T47D (cell line): ENCODE data around the gene METTL3.

Source experiments
- DNase-seq, 2 experiments: peaks; one replicate each; pipeline versions ENCODE4 v3.0.0 to v3.0.0-alpha.2; 2011 to 2012; ENCODE audit warnings: low read depth in 1 of 2, low spot score in 1 of 2
- JUND ChIP-seq: IDR thresholded peaks from 2 replicates; pipeline ENCODE4 v1.6.1; 2012; ENCODE audit warnings: low read depth
- in situ Hi-C: cut with HindIII; loops from 2 replicates; pipeline ENCODE4 v1.10.0; 2016; ENCODE audit warnings: low sequenced_read_pairs, low pct_unique_long_range_greater_than_20kb

The METTL3 gene

GRCh38 chr14:21496453-21496852, 14.7 kb downstream of the METTL3 start:
- in situ Hi-C loops = no loop called here
- no peak for DNase-seq
- no peak for TF ChIP-seq JUND

DNA sequence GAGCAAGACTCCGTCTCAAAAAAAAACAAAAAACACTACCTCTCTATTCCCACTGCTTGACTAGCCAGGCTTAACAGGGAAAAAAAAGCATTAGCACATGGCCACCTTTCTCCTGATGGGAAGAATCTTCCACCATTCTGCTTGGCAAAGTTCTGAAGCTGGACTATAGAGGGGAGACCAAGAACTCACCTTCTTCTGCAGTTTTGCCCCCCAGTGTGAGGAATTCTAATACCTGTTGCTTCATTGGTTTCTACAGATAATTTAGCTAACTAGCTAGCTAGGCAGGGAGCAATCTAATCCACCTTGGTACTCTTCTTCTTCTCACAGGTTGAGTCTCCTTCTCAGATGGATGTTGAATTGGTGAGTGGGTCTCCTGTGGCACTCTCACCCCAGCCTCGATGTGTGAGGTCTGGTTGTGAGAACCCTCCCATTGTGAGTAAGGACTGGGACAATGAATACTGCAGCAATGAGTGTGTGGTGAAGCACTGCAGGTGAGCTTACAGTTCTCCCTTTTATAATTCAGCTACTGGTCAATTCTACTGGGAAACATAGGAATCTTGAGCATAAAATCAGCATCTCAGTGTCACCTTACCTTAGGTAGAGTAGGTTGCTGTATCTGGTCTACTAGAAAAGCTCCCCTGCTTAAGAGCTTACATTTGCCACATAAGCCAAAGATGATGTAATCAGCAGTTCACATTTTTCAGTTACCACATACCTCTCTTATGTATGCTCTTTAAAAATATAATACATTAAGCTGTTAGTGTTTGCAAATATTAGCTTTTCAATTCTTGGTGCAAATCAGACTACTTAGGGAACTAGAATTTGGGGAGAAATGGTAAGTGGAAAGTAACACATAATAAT, 16.0 kb downstream of the METTL3 start:
- DNase-seq = peak in 1 of 2 experiments; percentile 5
- in situ Hi-C loops = no loop called here
- no peak for TF ChIP-seq JUND

- in situ Hi-C loops = no loop called here
- TF ChIP-seq JUND = no peak
- no peak for DNase-seq
These were observed 24.5 kb downstream of the METTL3 start for GRCh38 chr14:21486640-21487087.

DNA sequence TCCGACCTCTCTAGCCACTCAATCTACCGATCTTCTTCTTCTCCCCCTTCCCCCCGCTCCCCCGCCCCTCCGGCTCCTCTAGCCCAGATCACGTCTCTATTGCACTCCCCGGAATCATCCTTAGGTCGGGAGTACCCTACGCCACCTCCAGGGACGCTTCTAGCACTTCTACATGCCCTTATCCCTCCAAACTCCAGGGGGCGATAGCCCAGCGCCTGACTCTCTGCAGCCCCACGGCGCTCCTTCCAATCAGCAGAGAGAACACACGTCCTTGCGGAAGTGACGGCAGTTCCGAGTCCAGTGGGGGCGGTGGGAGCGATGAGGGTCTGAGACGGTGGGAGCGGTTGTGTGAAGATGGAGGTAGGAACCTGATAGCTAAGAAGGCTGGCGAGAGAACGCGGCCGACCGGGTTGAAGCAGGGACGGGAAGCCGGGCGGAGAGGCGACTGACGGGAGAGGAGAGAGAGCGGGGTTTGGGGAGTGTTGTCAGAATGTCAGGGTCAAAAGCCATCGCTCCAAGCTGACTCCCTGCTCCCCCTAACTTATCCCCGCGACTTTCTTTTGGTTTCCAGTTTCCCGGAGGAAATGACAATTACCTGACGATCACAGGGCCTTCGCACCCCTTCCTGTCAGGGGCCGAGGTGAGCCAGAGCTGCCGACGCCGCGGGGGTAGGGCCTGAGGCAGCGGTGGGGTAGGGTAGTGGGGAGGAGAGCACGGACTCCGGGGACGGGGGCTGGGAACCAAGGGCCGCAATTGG, 34.0 kb downstream of the METTL3 start, which contains the start of the genes RAB2B and TOX4:
Gene RAB2B, minus strand, starts transcription at position 35 of the 757 bp plus-strand sequence. CDS start 87 bp downstream, outside the sequence.
Gene TOX4, plus strand, starts transcription at position 271 of the 757 bp plus-strand sequence. Its CDS starts 84 bp downstream, at position 355.
- in situ Hi-C loops = no loop called here
- DNase-seq = peak; percentile 49 to 97
- TF ChIP-seq JUND = no peak

- in situ Hi-C loops = no loop called here
- no peak for TF ChIP-seq JUND
- peak; percentile 31 to 90 for DNase-seq
These were observed 34.6 kb downstream of the METTL3 start for GRCh38 chr14:21476523-21476924.

GRCh38 chr14:21475767-21476522, 35.2 kb downstream of the METTL3 start:
- no peak for TF ChIP-seq JUND
- no peak for DNase-seq
- in situ Hi-C loops = no loop called here

DNA sequence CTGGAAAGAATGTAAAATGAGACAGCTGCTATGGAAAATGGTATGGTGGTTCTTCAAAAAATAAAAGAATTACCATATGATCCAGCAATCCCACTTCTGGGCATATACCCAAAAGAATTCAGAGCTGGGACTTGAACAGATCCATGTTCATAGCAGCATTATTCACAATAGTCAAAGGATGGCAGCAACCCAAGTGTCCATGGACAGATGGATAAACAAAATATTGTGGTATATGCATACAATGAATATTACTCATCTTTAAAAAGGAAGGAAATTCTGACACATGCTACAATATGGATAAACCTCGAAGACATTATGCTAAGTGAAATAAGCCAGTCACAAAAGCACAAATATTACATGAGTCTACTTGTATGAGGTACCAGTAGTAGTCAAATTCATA, 43.5 kb downstream of the METTL3 start:
- no peak for TF ChIP-seq JUND
- DNase-seq = no peak
- in situ Hi-C loops = no loop called here

DNA sequence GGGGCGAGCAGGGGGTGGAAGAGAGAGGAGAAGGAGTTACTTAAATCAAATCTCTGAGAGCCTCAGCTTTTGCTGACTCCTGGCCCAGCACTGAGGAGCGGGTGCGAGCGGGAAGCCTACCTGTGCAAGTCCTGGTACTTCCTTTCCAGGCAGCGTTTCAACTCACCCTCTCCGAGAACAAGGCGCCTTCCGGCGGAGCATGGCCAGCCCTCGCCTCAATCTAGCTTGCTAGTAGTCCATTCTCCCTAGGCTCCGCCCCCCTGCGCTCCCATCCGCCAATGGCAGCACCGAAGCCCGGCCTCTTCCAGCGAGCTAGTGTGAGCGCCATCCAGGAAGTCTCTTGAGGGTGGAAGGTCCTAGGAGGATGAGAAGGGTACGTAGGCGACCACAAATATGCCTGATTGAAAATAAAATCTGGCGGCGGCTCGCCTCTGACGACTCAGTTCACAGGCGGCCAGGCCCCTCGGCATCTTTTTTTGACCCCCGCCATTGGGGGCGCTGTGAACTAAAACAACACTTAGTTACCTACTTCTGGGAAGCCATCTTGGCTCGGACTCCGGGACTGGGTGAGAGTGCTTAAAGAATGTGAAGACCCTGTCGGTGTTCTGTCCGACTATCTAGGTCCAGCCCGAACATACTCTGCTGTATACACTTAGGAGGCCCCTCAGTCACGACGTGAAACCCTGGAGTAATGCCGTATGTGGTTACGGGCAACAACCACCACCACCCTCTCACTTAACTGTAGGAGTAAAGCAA, 55.0 kb downstream of the METTL3 start, which contains the start of gene CHD8:
Gene CHD8, minus strand, starts transcription at position 212 of the 756 bp plus-strand sequence. CDS start 24,480 bp downstream, outside the sequence.
- in situ Hi-C loops = no loop called here
- no peak for TF ChIP-seq JUND

GRCh38 chr14:21455592-21455911, 55.6 kb downstream of the METTL3 start:
- no peak for TF ChIP-seq JUND
- DNase-seq = no peak
- in situ Hi-C loops = no loop called here

More for the DNA sequence above, 55.0 kb downstream of the METTL3 start, which contains the start of gene CHD8:
- DNase-seq = peak; percentile 86 to 99

DNA sequence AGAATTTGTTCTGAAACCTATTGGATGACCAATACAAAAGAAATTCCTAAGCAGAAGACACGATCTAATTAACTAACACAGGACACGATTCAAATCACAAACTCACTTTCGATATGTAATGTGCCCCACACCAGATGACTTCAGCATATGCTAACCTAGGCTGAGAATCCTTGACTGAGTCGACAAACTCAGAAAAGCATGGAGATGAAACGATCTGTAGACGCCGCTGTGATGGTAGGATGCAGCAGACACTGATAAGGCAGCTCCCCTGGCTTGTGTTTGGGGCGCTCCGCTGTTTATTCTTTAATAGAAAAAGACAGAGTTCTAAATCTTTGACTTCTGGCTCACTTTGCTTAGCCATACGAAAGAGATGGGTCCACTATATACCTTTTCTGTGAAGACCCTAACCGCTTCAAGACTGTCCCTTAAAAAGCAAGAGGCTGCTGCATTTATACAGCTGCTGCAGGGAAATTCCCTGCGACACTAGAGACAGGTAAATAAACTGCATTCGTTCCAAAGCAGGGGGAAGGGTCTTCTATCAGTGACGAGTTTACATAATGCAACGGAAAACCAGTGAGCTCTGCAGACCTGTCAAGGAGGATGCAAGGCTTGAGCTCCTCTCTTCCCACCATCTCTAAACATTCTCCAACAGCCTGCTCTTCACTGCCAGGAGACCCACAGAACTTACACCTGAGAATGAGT, 56.1 kb downstream of the METTL3 start:
- no peak for DNase-seq
- no peak for TF ChIP-seq JUND
- in situ Hi-C loops = no loop called here

GRCh38 chr14:21449899-21450216, 61.3 kb downstream of the METTL3 start:
- in situ Hi-C loops = no loop called here
- TF ChIP-seq JUND = no peak
- DNase-seq = no peak
